Esophagus muscularis mucosa (tissue), 4 donors: ENCODE measurements around the gene SMOC1. TPM values are rescaled to one million over a fixed set of nuclear protein-coding genes. Genes with fewer than 3 reads are reported as not detected.

Source experiments
- DNase-seq: peaks from one replicate; pipeline ENCODE4 v3.0.0-alpha.2; 2017; ENCODE audit errors: extremely low spot score
- H3K27ac ChIP-seq, 4 donors: fragments of 200-600 bp; sonication (generic); replicated peaks in 1 of 4; 1 replicate in 3 of 4; 2 replicates in 1 of 4; pipeline ENCODE4 v1.5.1; 2016 to 2019; ENCODE audit warnings: mild to moderate bottlenecking in 1 of 4
- H3K27me3 ChIP-seq, 4 donors: fragments of 200-600 bp; sonication (generic); one replicate each; pipeline versions ENCODE4 v1.5.1 to v1.6.0; 2016 to 2019
- H3K36me3 ChIP-seq, 4 donors: fragments of 200-600 bp; sonication (generic); one replicate each; pipeline ENCODE4 v1.5.1; 2016 to 2019
- H3K4me1 ChIP-seq, 4 donors: fragments of 200-600 bp; sonication (generic); one replicate each; pipeline ENCODE4 v1.5.1; 2016 to 2019
- H3K4me3 ChIP-seq, 4 donors: fragments of 200-600 bp; sonication (generic); 1 replicate in 2 of 4; 2 replicates in 2 of 4; pipeline ENCODE4 v1.5.1; 2016 to 2019; ENCODE audit warnings: mild to moderate bottlenecking in 4 of 4, moderate library complexity in 1 of 4
- H3K9me3 ChIP-seq, 4 donors: fragments of 200-600 bp; sonication (generic); 1 replicate in 3 of 4; 2 replicates in 1 of 4; pipeline ENCODE4 v1.5.1; 2016 to 2019
- EP300 ChIP-seq: sonication (generic); formaldehyde crosslinking; IDR thresholded peaks from one replicate; pipeline ENCODE4 v1.6.1; 2017; ENCODE audit warnings: antibody characterized with exemption
- POLR2A ChIP-seq: fragments of 450-650 bp; IDR thresholded peaks from one replicate; pipeline ENCODE4 v1.6.1; 2017; ENCODE audit warnings: antibody characterized with exemption, moderate library complexity, mild to moderate bottlenecking, low read depth
- POLR2AphosphoS5 ChIP-seq, 2 donors: sonication (generic); formaldehyde crosslinking; IDR thresholded peaks; one replicate each; pipeline ENCODE4 v1.6.1; 2017; ENCODE audit warnings: antibody characterized with exemption in 2 of 2
- WGBS: methylation state at CpG from one replicate; pipeline ENCODE4 v1.1.5; 2018; 5-methylcytosine and 5-hydroxymethylcytosine counted together
- intact Hi-C: fragments of 100-400 bp; cut with DNase I; formaldehyde crosslinking; loops from one replicate; pipeline ENCODE4 v1.15.1; 2023
- total RNA-seq, 4 donors: library from RNA; depleted of rRNA; stranded (reverse); fragments of >200 nt; gene quantifications; one replicate each; pipeline versions ENCODE4 v1.1.0 to v1.2.1, GENCODE V29; 2016
- TF ChIP-seq, protein P1 (sequence below), 3 experiments: fragments of 200-600 bp in 2 of 3; fragments of 450-650 bp in 1 of 3; sonication (generic) in 2 of 3; IDR thresholded peaks; one replicate each; pipeline ENCODE4 v1.5.1; 2017 to 2019; ENCODE audit warnings: antibody characterized with exemption in 3 of 3, mild to moderate bottlenecking in 2 of 3, moderate library complexity in 1 of 3

Gene SMOC1
- total RNA-seq, 4 donors from 2014 or later, result under 0.01 to 1.8 (median 0.51) TPM

DNA sequence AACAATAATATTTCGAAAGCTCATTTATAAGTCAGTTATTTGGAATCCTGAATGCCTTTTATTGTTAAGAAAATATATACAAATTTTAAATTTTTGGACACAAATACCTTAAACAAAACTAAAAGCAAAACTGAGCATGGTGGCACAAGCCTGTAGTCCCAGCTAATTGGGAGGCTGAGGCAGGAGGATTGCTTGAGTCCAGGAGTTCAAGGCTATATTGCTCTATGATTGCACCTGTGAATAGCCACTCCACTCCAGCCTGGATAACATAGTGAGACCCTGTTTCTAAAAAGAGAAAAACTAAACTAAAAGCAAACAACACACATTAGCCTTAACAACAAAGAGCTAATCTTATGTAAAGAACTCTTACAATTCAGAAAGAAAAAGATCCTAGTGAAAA is 78.8 kb downstream of the SMOC1 start:
- TF ChIP-seq, protein P1, sequence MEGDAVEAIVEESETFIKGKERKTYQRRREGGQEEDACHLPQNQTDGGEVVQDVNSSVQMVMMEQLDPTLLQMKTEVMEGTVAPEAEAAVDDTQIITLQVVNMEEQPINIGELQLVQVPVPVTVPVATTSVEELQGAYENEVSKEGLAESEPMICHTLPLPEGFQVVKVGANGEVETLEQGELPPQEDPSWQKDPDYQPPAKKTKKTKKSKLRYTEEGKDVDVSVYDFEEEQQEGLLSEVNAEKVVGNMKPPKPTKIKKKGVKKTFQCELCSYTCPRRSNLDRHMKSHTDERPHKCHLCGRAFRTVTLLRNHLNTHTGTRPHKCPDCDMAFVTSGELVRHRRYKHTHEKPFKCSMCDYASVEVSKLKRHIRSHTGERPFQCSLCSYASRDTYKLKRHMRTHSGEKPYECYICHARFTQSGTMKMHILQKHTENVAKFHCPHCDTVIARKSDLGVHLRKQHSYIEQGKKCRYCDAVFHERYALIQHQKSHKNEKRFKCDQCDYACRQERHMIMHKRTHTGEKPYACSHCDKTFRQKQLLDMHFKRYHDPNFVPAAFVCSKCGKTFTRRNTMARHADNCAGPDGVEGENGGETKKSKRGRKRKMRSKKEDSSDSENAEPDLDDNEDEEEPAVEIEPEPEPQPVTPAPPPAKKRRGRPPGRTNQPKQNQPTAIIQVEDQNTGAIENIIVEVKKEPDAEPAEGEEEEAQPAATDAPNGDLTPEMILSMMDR (IDR thresholded peaks at IDR 0.05), result no peak
- TF ChIP-seq POLR2AphosphoS5 (IDR thresholded peaks at IDR 0.05), result no peak
- TF ChIP-seq POLR2A, result no peak
- no peak for TF ChIP-seq EP300
- H3K4me1 ChIP-seq, result no peaks in the 10 kb centered on the region
- peaks cover 0 to 8% (median 0%) of the 10 kb centered on the region in 4 donors for H3K27me3 ChIP-seq
- no peaks in the 10 kb centered on the region for H3K9me3 ChIP-seq
- H3K27ac ChIP-seq, result no peak overlapping the region
- DNase-seq, result no peak
- intact Hi-C loops, result no loop called here
- H3K36me3 ChIP-seq, result no peaks in the 10 kb centered on the region
- no peak overlapping the region for H3K4me3 ChIP-seq
- WGBS, result 81% methylated on average over 1 of the region's 1 CpG

DNA sequence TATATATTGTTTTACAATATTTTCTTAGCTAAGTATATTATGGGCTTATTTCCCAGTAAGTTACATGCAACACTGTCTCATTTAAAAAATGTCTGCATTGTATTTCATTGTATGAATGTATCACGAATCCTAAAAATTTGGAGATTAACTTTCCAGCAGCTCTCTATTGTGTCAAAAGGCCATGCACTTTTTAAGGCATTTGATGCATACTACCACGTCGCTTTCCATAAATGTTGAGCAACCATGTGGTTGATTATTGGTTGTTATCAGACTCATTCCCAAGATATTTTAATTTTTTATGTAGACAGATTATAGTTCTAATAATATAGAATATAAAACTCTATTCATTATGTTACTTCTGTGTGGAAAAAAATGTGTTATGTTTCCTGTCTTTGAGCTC is 79.9 kb downstream of the SMOC1 start:
- no peaks in the 10 kb centered on the region for H3K36me3 ChIP-seq
- H3K4me1 ChIP-seq, result no peaks in the 10 kb centered on the region
- H3K27me3 ChIP-seq, result peaks cover 0 to 4% (median 0%) of the 10 kb centered on the region in 4 donors
- intact Hi-C loops, result no loop called here
- H3K4me3 ChIP-seq, result no peak overlapping the region
- 84% methylated on average over 3 of the region's 3 CpGs for WGBS
- no peak overlapping the region for H3K27ac ChIP-seq
- TF ChIP-seq, protein P1 (IDR thresholded peaks at IDR 0.05), result no peak
- TF ChIP-seq POLR2A, result no peak
- no peak for TF ChIP-seq EP300
- H3K9me3 ChIP-seq, result no peaks in the 10 kb centered on the region
- DNase-seq, result no peak

DNA sequence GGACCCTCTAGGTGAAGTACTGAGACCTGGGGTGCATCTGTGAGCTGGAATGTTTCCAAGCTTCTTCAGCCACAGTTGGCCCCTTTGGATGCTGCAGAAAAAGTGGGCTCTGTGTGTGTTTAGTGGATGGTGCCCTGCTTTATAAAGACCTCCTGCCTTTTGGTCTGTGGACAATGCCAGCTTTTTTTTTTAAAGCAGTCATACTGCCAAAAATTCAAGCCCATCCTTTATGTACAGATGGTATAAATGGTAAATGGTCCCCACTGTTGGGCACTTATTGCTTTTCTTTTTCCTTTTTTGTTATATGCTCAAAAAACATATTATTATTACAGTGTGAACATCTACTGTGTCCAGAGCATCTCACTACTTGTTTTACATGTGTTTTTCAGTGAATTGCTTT is 81.1 kb downstream of the SMOC1 start:
- intact Hi-C loops, result no loop called here

DNA sequence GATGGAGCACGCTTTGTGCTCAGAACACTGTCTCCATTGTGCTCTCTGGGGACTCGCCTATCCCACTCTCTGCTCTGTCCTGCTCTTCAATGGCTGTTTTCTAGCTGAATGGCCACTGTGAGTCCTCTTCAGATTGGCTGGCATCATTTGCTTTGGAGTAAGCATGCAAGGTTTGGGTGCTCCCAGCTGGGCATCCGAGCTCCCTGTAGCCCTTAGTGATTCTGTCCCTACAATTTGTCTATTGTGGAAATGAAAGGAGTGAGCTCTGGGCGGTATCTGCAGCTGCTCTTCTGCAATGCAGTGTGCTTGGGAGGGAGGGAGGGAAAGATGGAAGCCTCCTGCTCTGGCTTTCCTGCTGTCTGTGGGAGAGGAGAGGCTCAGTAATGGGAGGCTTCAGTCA is 84.8 kb downstream of the SMOC1 start:
- H3K36me3 ChIP-seq, result no peaks in the 10 kb centered on the region
- DNase-seq, result no peak
- TF ChIP-seq POLR2A (no peak), POLR2AphosphoS5 (IDR thresholded peaks at IDR 0.05) (no peak), EP300 (no peak)
- TF ChIP-seq, protein P1 (IDR thresholded peaks at IDR 0.05), result no peak
- H3K9me3 ChIP-seq, result no peaks in the 10 kb centered on the region
- 74% methylated on average over 2 of the region's 4 CpGs for WGBS
- H3K4me1 ChIP-seq, result no peaks in the 10 kb centered on the region
- intact Hi-C loops, result no loop called here
- no peak overlapping the region for H3K4me3 ChIP-seq
- peaks cover 0 to 10% (median 0%) of the 10 kb centered on the region in 4 donors for H3K27me3 ChIP-seq
- H3K27ac ChIP-seq, result no peak overlapping the region

More for the DNA sequence above, 81.1 kb downstream of the SMOC1 start:
- no peak for DNase-seq
- TF ChIP-seq POLR2A, result no peak
- no peak for TF ChIP-seq EP300
- TF ChIP-seq, protein P1 (IDR thresholded peaks at IDR 0.05), result no peak
- no peak for TF ChIP-seq POLR2AphosphoS5 (IDR thresholded peaks at IDR 0.05)
- Histone ChIP-seq H3K27ac (no peak overlapping the region), H3K9me3 (no peaks in the 10 kb centered on the region), H3K36me3 (no peaks in the 10 kb centered on the region), H3K27me3 (peaks cover 0 to 10% (median 0%) of the 10 kb centered on the region in 4 donors), H3K4me1 (no peaks in the 10 kb centered on the region), H3K4me3 (no peak overlapping the region)

DNA sequence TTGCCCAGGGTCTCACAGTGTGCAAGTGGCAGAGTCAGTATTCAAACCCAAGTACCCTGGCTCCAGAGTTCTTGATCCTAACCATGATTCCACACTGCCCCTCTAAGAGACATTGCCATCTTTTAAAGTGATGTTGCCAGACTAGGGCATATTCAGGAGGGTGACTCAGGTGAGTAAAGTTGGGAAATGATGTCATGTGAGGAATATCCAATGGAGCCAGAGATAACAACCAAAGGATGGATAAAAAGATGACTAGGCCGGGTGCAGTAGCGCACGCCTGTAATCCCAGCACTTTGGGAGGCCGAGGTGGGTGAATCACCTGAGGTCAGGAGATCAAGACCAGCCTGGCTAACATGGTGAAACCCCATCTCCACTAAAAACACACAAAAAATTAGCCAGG is 85.6 kb downstream of the SMOC1 start:
- Histone ChIP-seq H3K4me3 (no peak overlapping the region), H3K4me1 (no peaks in the 10 kb centered on the region), H3K36me3 (no peaks in the 10 kb centered on the region), H3K27me3 (peaks cover 0 to 10% (median 0%) of the 10 kb centered on the region in 4 donors), H3K9me3 (no peaks in the 10 kb centered on the region), H3K27ac (no peak overlapping the region)
- intact Hi-C loops, result no loop called here
- 95% methylated on average over 4 of the region's 4 CpGs for whole genome bisulfite sequencing
- TF ChIP-seq POLR2A (no peak), EP300 (no peak), POLR2AphosphoS5 (IDR thresholded peaks at IDR 0.05) (no peak)
- TF ChIP-seq, protein P1 (IDR thresholded peaks at IDR 0.05), result no peak
- no peak for DNase-seq
